ENCODE data around the gene PHIP. TPM values are rescaled to one million over a fixed set of nuclear protein-coding genes. Genes with fewer than 3 reads are reported as not detected.

PHIP gene
- 10 to 100 TPM; 32.1 to 44.6 (median 33.5) TPM for total RNA-seq
- 52.1 TPM for total RNA-seq (2013)
- 64.3 to 323 (median 191) reads per million in 29 experiments for total RNA-seq

DNA sequence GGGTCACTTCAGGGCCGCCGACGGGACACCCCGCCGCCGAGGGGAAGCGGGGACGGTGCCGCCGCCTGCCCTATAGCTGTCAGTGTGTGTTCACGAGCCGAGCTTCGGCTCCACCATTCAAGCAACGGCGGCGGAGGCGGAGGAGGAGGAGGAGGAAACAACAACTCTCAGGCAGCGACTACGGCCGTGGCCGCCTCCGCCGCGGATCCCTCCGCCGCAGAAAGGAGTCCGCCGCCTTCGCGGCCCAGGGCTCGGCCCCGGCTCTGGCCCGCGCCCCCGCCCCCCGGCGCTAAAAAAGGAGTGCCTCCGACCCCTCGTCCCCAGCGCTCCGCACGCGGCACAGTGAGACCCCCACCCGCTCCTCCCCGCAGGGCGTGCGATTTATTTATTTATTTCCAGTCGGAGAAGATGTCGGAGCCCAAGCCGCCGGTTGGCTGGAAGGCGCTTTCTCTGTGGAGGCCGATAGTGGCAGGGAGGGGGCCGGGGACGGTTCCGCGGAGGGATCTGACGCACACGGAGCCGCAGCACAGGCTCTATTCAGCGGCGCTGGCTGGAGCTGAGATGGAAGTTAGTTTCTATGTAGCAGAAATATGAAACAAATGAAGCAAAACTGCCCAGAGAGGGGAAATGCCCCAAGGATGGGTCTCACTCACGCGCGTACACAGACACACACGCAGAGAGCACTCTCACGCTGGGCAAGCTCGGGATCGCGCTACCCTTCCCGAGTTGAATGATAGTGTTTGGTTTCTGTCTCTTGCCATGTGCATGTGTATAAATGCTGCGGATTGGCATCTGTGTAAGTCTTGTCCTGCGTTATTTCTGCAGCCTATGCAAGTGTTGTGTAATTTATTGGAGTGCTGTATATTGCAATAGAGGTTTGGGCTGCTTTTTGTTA is at the start of gene PHIP:
Gene PHIP, minus strand, starts transcription at position 180 of the 895 bp plus-strand sequence. CDS start 186 bp downstream, outside the sequence.
- H3K27me3 Mint-ChIP-seq, result peaks cover 10 to 12% of the 10 kb centered on the region in 2 donors
- H3K27ac Mint-ChIP-seq, result peak within 1 kb of the TSS; percentile 96 to 97
- H3K27me3 ChIP-seq (replicated peaks in 1 of 2; ENCODE audit: control insufficient read depth in 2 of 2, extremely low read depth in 1 of 2, insufficient read depth in 2 of 2, low read length in 1 of 2), result no peaks in the 10 kb centered on the region
- H3K27ac ChIP-seq (ENCODE audit: low read length), result peak within 1 kb of the TSS; percentile 95
- peaks cover 0 to 25% of the 10 kb centered on the region in 2 experiments for H3K4me1 ChIP-seq (ENCODE audit: control insufficient read depth in 1 of 2, extremely low read depth in 1 of 2, insufficient read depth in 2 of 2, low read length in 2 of 2)
- peak; percentile 78 to 84 (median 80) for ATAC-seq (replicated peaks in 1 of 4)
- H3K4me3 Mint-ChIP-seq, result peak within 1 kb of the TSS; percentile 94 to 98 (median 96)
- DNase-seq, result peak; percentile 89 to 96 (median 92)
- H3K36me3 Mint-ChIP-seq, result peaks cover 6% of the 10 kb centered on the region
- POLR2A ChIA-PET, result interaction anchor here (0.6 to 0.9 kb wide), 5 partner anchors 12 to 836 kb away, joined by 3 to 5 read pairs (median 3); no protein-coding TSS in a partner anchor
- CTCF ChIA-PET, result interaction anchor here (0.7 to 1.0 kb wide), 3 partner anchors 9 to 317 kb away, joined by 3 to 7 read pairs (median 3); no protein-coding TSS in a partner anchor
- H3K36me3 ChIP-seq (ENCODE audit: control insufficient read depth in 2 of 2, extremely low read depth in 1 of 2, insufficient read depth in 1 of 2, low read length in 1 of 2), result no peaks in the 10 kb centered on the region
- WGBS (ENCODE audit: insufficient coverage), result 1% methylated on average over 65 of the region's 73 CpGs
- no peaks in the 10 kb centered on the region for H3K9me3 Mint-ChIP-seq
- no peaks in the 10 kb centered on the region for H3K9me3 ChIP-seq
- peaks cover 40 to 47% (median 42%) of the 10 kb centered on the region in 3 donors for H3K4me1 Mint-ChIP-seq
- peak within 1 kb of the TSS; percentile 91 to 93 for H3K4me3 ChIP-seq (ENCODE audit: control insufficient read depth in 1 of 2, extremely low read depth in 1 of 2, low read length in 1 of 2)

- Histone ChIP-seq H3K9me3 (no peaks in the 10 kb centered on the region), H3K27ac (ENCODE audit: low read length) (no peak overlapping the region), H3K27me3 (replicated peaks in 1 of 2; ENCODE audit: control insufficient read depth in 2 of 2, extremely low read depth in 1 of 2, insufficient read depth in 2 of 2, low read length in 1 of 2) (no peaks in the 10 kb centered on the region), H3K4me3 (ENCODE audit: control insufficient read depth in 1 of 2, extremely low read depth in 1 of 2, low read length in 1 of 2) (no peak overlapping the region), H3K4me1 (ENCODE audit: control insufficient read depth in 1 of 2, extremely low read depth in 1 of 2, insufficient read depth in 2 of 2, low read length in 2 of 2) (no peaks in the 10 kb centered on the region), H3K36me3 (ENCODE audit: control insufficient read depth in 2 of 2, extremely low read depth in 1 of 2, insufficient read depth in 1 of 2, low read length in 1 of 2) (no peaks in the 10 kb centered on the region)
- Mint-ChIP-seq H3K27ac (no peak overlapping the region), H3K4me1 (no peaks in the 10 kb centered on the region), H3K9me3 (peaks cover 4 to 9% (median 7%) of the 10 kb centered on the region in 3 donors), H3K36me3 (peaks cover 3% of the 10 kb centered on the region), H3K4me3 (no peak overlapping the region), H3K27me3 (peaks cover 6 to 11% of the 10 kb centered on the region in 2 donors)
- DNase-seq, result no peak
- ChIA-PET CTCF (no interaction called here), POLR2A (interaction anchor here in 1 of 2 donors (0.7 kb wide), 1 partner anchor 27 kb away, joined by 3 read pairs; no protein-coding TSS in a partner anchor)
- no peak for ATAC-seq (replicated peaks in 1 of 4)
Observed at GRCh38 chr6:79127660-79128059, 49.6 kb upstream of the PHIP start.

GRCh38 chr6:79119217-79119616 is 41.2 kb upstream of the PHIP start:
- peaks cover 11 to 15% of the 10 kb centered on the region in 2 donors for H3K27me3 Mint-ChIP-seq
- no peak overlapping the region for H3K4me3 ChIP-seq (ENCODE audit: control insufficient read depth in 1 of 2, extremely low read depth in 1 of 2, low read length in 1 of 2)

GRCh38 chr6:79117752-79118151 is 39.7 kb upstream of the PHIP start:
- no peak for DNase-seq
- Histone ChIP-seq H3K27me3 (replicated peaks in 1 of 2; ENCODE audit: control insufficient read depth in 2 of 2, extremely low read depth in 1 of 2, insufficient read depth in 2 of 2, low read length in 1 of 2) (no peaks in the 10 kb centered on the region), H3K9me3 (no peaks in the 10 kb centered on the region), H3K4me1 (ENCODE audit: control insufficient read depth in 1 of 2, extremely low read depth in 1 of 2, insufficient read depth in 2 of 2, low read length in 2 of 2) (no peaks in the 10 kb centered on the region), H3K27ac (ENCODE audit: low read length) (no peak overlapping the region), H3K36me3 (ENCODE audit: control insufficient read depth in 2 of 2, extremely low read depth in 1 of 2, insufficient read depth in 1 of 2, low read length in 1 of 2) (no peaks in the 10 kb centered on the region), H3K4me3 (ENCODE audit: control insufficient read depth in 1 of 2, extremely low read depth in 1 of 2, low read length in 1 of 2) (no peak overlapping the region)
- ATAC-seq (replicated peaks in 1 of 4), result no peak
- CTCF ChIA-PET, result no interaction called here
- Mint-ChIP-seq H3K27me3 (peaks cover 11 to 15% of the 10 kb centered on the region in 2 donors), H3K36me3 (no peaks in the 10 kb centered on the region), H3K27ac (no peak overlapping the region), H3K9me3 (no peaks in the 10 kb centered on the region), H3K4me3 (no peak overlapping the region), H3K4me1 (no peaks in the 10 kb centered on the region)
- POLR2A ChIA-PET, result no interaction called here
- WGBS (ENCODE audit: insufficient coverage), result no CpG with 5 or more reads among the region's 2 CpGs

More at GRCh38 chr6:79119217-79119616, 41.2 kb upstream of the PHIP start:
- Mint-ChIP-seq H3K27ac (no peak overlapping the region), H3K9me3 (peaks cover 2 to 3% (median 3%) of the 10 kb centered on the region in 3 donors), H3K4me3 (no peak overlapping the region), H3K36me3 (no peaks in the 10 kb centered on the region), H3K4me1 (no peaks in the 10 kb centered on the region)
- POLR2A ChIA-PET, result interaction anchor here in 1 of 2 donors (0.7 kb wide), 1 partner anchor 52 kb away, joined by 3 read pairs; no protein-coding TSS in a partner anchor
- no peak overlapping the region for H3K27ac ChIP-seq (ENCODE audit: low read length)
- no peaks in the 10 kb centered on the region for H3K9me3 ChIP-seq
- H3K36me3 ChIP-seq (ENCODE audit: control insufficient read depth in 2 of 2, extremely low read depth in 1 of 2, insufficient read depth in 1 of 2, low read length in 1 of 2), result no peaks in the 10 kb centered on the region
- no peaks in the 10 kb centered on the region for H3K27me3 ChIP-seq (replicated peaks in 1 of 2; ENCODE audit: control insufficient read depth in 2 of 2, extremely low read depth in 1 of 2, insufficient read depth in 2 of 2, low read length in 1 of 2)
- CTCF ChIA-PET, result no interaction called here
- ATAC-seq (replicated peaks in 1 of 4) (no peak), DNase-seq (no peak)
- WGBS (ENCODE audit: insufficient coverage), result no CpG with 5 or more reads among the region's 1 CpG
- H3K4me1 ChIP-seq (ENCODE audit: control insufficient read depth in 1 of 2, extremely low read depth in 1 of 2, insufficient read depth in 2 of 2, low read length in 2 of 2), result no peaks in the 10 kb centered on the region

- ChIA-PET POLR2A (no interaction called here), CTCF (no interaction called here)
- Mint-ChIP-seq H3K36me3 (no peaks in the 10 kb centered on the region), H3K27me3 (peaks cover 11 to 13% of the 10 kb centered on the region in 2 donors), H3K4me3 (no peak overlapping the region), H3K27ac (no peak overlapping the region), H3K9me3 (no peaks in the 10 kb centered on the region), H3K4me1 (no peaks in the 10 kb centered on the region)
- WGBS (ENCODE audit: insufficient coverage), result 78% methylated on average over 1 of the region's 2 CpGs
- H3K4me3 ChIP-seq (ENCODE audit: control insufficient read depth in 1 of 2, extremely low read depth in 1 of 2, low read length in 1 of 2), result no peak overlapping the region
- H3K4me1 ChIP-seq (ENCODE audit: control insufficient read depth in 1 of 2, extremely low read depth in 1 of 2, insufficient read depth in 2 of 2, low read length in 2 of 2), result no peaks in the 10 kb centered on the region
- H3K9me3 ChIP-seq, result no peaks in the 10 kb centered on the region
- no peak overlapping the region for H3K27ac ChIP-seq (ENCODE audit: low read length)
- no peaks in the 10 kb centered on the region for H3K36me3 ChIP-seq (ENCODE audit: control insufficient read depth in 2 of 2, extremely low read depth in 1 of 2, insufficient read depth in 1 of 2, low read length in 1 of 2)
- DNase-seq, result no peak
- no peak for ATAC-seq (replicated peaks in 1 of 4)
- H3K27me3 ChIP-seq (replicated peaks in 1 of 2; ENCODE audit: control insufficient read depth in 2 of 2, extremely low read depth in 1 of 2, insufficient read depth in 2 of 2, low read length in 1 of 2), result peaks cover 0 to 2% of the 10 kb centered on the region in 2 experiments
Observed at GRCh38 chr6:79115553-79116182, 37.6 kb upstream of the PHIP start.

DNA sequence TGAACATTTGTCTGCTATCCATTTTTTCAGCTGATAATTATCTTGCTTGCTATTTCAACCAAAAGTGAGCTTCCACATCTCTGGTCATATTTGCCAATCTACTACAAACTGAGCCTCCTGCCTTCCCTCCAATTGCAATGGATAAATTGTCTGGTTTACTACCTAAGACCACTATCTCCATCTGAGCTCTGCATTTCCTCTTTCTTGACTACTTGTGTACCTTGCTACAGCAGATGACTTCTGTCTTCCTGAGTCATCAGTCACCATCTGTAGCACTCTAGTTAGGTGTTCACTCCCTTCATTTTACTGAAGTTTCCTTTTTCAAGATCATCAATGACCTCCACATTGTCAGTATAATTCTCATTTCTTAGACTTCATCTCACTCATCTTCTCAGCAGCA is 33.5 kb upstream of the PHIP start:
- Mint-ChIP-seq H3K27me3 (peaks cover 0 to 16% of the 10 kb centered on the region in 2 donors), H3K36me3 (no peaks in the 10 kb centered on the region), H3K9me3 (no peaks in the 10 kb centered on the region), H3K27ac (no peak overlapping the region), H3K4me1 (no peaks in the 10 kb centered on the region), H3K4me3 (no peak overlapping the region)
- no peak overlapping the region for H3K27ac ChIP-seq (ENCODE audit: low read length)
- POLR2A ChIA-PET, result no interaction called here
- H3K9me3 ChIP-seq, result no peaks in the 10 kb centered on the region
- H3K4me1 ChIP-seq (ENCODE audit: control insufficient read depth in 1 of 2, extremely low read depth in 1 of 2, insufficient read depth in 2 of 2, low read length in 2 of 2), result no peaks in the 10 kb centered on the region
- CTCF ChIA-PET, result interaction anchor here in 1 of 2 donors (0.6 kb wide), 1 partner anchor 14 kb away, joined by 7 read pairs; no protein-coding TSS in a partner anchor
- DNase-seq (no peak), ATAC-seq (replicated peaks in 1 of 4) (no peak)
- H3K27me3 ChIP-seq (replicated peaks in 1 of 2; ENCODE audit: control insufficient read depth in 2 of 2, extremely low read depth in 1 of 2, insufficient read depth in 2 of 2, low read length in 1 of 2), result peaks cover 0 to 2% of the 10 kb centered on the region in 2 experiments
- no peaks in the 10 kb centered on the region for H3K36me3 ChIP-seq (ENCODE audit: control insufficient read depth in 2 of 2, extremely low read depth in 1 of 2, insufficient read depth in 1 of 2, low read length in 1 of 2)
- no peak overlapping the region for H3K4me3 ChIP-seq (ENCODE audit: control insufficient read depth in 1 of 2, extremely low read depth in 1 of 2, low read length in 1 of 2)
